ENCODE measurements around the gene ID3. TPM values are rescaled to one million over a fixed set of nuclear protein-coding genes. Genes with fewer than 3 reads are reported as not detected.

ID3 gene
- total and polyA plus RNA-seq, 9 of the 15 experiments (the other 6 are each of a cell fraction or from before 2014, with no cell fraction given), result 6.8 to 59.8 (median 23.5) TPM

DNA sequence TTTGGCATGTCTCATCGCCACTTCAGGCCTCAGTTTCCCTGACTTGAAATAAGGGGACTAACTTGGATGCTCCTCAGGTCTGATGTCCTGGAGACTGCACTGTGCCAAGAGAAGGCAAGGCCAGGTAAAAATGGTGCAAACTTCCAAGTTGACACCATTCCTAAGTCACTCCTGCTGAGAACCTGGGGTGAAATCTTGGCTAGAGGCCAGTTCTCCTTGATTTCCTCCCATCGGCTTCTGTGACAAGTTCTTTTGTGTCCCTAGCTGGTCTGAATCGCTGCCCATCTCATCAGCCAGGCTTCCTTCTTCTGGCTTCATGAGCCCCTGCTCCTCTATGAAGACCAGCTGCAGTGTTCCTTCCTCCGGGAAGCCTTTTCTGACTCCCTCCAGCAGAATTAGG, 48.6 kb upstream of the ID3 start:
- DNase-seq (ENCODE audit: extremely low read depth in 1 of 4, low spot score in 3 of 4), result no peak
- no peaks in the 10 kb centered on the region for H3K79me2 ChIP-seq (ENCODE audit: control insufficient read depth, insufficient read depth, low read length)
- H2AFZ ChIP-seq (ENCODE audit: low read depth, low read length), result no peak overlapping the region
- no peaks in the 10 kb centered on the region for H3K9me3 ChIP-seq (replicated peaks; ENCODE audit: control insufficient read depth, insufficient read depth, low read depth, low read length)
- POLR2A ChIA-PET, result interaction anchor here (1.1 kb wide), 1 partner anchor 13 kb away, joined by 3 read pairs; no protein-coding TSS in a partner anchor
- no peaks in the 10 kb centered on the region for H3K9me1 ChIP-seq (ENCODE audit: control insufficient read depth, insufficient read depth, low read length)
- CTCF ChIA-PET (ENCODE audit: low intra/inter-chr PET ratio), result no interaction called here
- no peaks in the 10 kb centered on the region for H4K20me1 ChIP-seq (replicated peaks; ENCODE audit: control insufficient read depth, insufficient read depth, low read length)
- intact Hi-C loops (cut with micrococcal nuclease) (no loop called here), in situ Hi-C loops (cut with MboI) (no loop called here)
- TF ChIP-seq STAT5B (CRISPR knock-in tag; IDR thresholded peaks at IDR 0.05), result no peak
- TF ChIP-seq, protein P1, sequence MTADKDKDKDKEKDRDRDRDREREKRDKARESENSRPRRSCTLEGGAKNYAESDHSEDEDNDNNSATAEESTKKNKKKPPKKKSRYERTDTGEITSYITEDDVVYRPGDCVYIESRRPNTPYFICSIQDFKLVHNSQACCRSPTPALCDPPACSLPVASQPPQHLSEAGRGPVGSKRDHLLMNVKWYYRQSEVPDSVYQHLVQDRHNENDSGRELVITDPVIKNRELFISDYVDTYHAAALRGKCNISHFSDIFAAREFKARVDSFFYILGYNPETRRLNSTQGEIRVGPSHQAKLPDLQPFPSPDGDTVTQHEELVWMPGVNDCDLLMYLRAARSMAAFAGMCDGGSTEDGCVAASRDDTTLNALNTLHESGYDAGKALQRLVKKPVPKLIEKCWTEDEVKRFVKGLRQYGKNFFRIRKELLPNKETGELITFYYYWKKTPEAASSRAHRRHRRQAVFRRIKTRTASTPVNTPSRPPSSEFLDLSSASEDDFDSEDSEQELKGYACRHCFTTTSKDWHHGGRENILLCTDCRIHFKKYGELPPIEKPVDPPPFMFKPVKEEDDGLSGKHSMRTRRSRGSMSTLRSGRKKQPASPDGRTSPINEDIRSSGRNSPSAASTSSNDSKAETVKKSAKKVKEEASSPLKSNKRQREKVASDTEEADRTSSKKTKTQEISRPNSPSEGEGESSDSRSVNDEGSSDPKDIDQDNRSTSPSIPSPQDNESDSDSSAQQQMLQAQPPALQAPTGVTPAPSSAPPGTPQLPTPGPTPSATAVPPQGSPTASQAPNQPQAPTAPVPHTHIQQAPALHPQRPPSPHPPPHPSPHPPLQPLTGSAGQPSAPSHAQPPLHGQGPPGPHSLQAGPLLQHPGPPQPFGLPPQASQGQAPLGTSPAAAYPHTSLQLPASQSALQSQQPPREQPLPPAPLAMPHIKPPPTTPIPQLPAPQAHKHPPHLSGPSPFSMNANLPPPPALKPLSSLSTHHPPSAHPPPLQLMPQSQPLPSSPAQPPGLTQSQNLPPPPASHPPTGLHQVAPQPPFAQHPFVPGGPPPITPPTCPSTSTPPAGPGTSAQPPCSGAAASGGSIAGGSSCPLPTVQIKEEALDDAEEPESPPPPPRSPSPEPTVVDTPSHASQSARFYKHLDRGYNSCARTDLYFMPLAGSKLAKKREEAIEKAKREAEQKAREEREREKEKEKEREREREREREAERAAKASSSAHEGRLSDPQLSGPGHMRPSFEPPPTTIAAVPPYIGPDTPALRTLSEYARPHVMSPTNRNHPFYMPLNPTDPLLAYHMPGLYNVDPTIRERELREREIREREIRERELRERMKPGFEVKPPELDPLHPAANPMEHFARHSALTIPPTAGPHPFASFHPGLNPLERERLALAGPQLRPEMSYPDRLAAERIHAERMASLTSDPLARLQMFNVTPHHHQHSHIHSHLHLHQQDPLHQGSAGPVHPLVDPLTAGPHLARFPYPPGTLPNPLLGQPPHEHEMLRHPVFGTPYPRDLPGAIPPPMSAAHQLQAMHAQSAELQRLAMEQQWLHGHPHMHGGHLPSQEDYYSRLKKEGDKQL (CRISPR knock-in tag; IDR thresholded peaks at IDR 0.05; ENCODE audit: borderline replicate concordance), result no peak
- TF ChIP-seq NFIC (IDR thresholded peaks at IDR 0.05), result peak; percentile 85
- no peak overlapping the region for H3K27ac ChIP-seq (ENCODE audit: extremely low read depth, low read depth, low read length)
- H3K36me3 ChIP-seq (ENCODE audit: control insufficient read depth, insufficient read depth, low read length), result no peaks in the 10 kb centered on the region
- H3K4me1 ChIP-seq (replicated peaks in 1 of 2; ENCODE audit: control insufficient read depth in 2 of 2, insufficient read depth in 2 of 2, low read length in 2 of 2), result no peaks in the 10 kb centered on the region; a peak in 1 of 5 replicates
- H3K4me2 ChIP-seq (ENCODE audit: insufficient read depth, low read length), result no peak overlapping the region
- H3K9ac ChIP-seq (ENCODE audit: insufficient read depth in 1 of 2, low read depth in 2 of 2, low read length in 2 of 2), result no peak overlapping the region
- 2% methylated on average over 4 of the region's 4 CpGs for WGBS (ENCODE audit: insufficient coverage, low coverage, missing lambda C conversion rate)
- H3K27me3 ChIP-seq (ENCODE audit: control insufficient read depth in 2 of 2, insufficient read depth in 2 of 2, low read length in 2 of 2), result peaks cover 22 to 55% of the 10 kb centered on the region in 2 experiments
- no peak for ATAC-seq
- no peak for FAIRE-seq
- H3K4me3 ChIP-seq, result no peak overlapping the region
- no TSS peak for BruUV-seq (replicated peaks)
